ENCODE measurements around the gene SMPD1.
"Not testable (repeated sequence)": the region's sequence is repeated elsewhere in the genome, so short reads cannot be mapped to it uniquely, and the experiment has no call there.

The SMPD1 gene

GRCh38 chr11:6390718-6391469 lies 620 bp downstream of the SMPD1 start:
- DNase-seq, result no peak

- no peak for DNase-seq
These were observed 1.4 kb downstream of the SMPD1 start for GRCh38 chr11:6391537-6392134.

GRCh38 chr11:6392251-6392650 lies 2.0 kb downstream of the SMPD1 start:
- DNase-seq, result not testable (repeated sequence)

GRCh38 chr11:6393989-6394670 lies 3.9 kb downstream of the SMPD1 start:
- no peak for DNase-seq

- no peak for DNase-seq
These were observed 5.3 kb downstream of the SMPD1 start for GRCh38 chr11:6395470-6396060.

GRCh38 chr11:6397156-6397555 lies 6.9 kb downstream of the SMPD1 start:
- no peak for DNase-seq

GRCh38 chr11:6397636-6398035 lies 7.4 kb downstream of the SMPD1 start:
- DNase-seq, result no peak

- no peak for DNase-seq
These were observed 10.4 kb downstream of the SMPD1 start for GRCh38 chr11:6400431-6401345.

- no peak for DNase-seq
These were observed 11.2 kb downstream of the SMPD1 start for GRCh38 chr11:6401464-6401863.

- peak in 1 of 5 experiments; percentile 67 for DNase-seq
These were observed 11.8 kb downstream of the SMPD1 start for GRCh38 chr11:6402061-6402470.

GRCh38 chr11:6402561-6402981 lies 12.3 kb downstream of the SMPD1 start:
- peak in 4 of 5 experiments; percentile 32 to 98 (median 76) for DNase-seq

- no peak for DNase-seq
These were observed 13.3 kb downstream of the SMPD1 start for GRCh38 chr11:6403539-6403938.

- peak in 2 of 5 experiments; percentile 30 to 70 for DNase-seq
These were observed 14.2 kb downstream of the SMPD1 start for GRCh38 chr11:6404342-6405051.

- no peak for DNase-seq
These were observed 14.9 kb downstream of the SMPD1 start for GRCh38 chr11:6405052-6405667.

- no peak for DNase-seq
These were observed 15.6 kb downstream of the SMPD1 start for GRCh38 chr11:6405846-6406245.

- DNase-seq, result no peak
These were observed 16.1 kb downstream of the SMPD1 start for GRCh38 chr11:6406370-6406769.

- no peak for DNase-seq
These were observed 20.6 kb downstream of the SMPD1 start for GRCh38 chr11:6410695-6411430.

- no peak for DNase-seq
These were observed 21.3 kb downstream of the SMPD1 start for GRCh38 chr11:6411594-6412031.

- DNase-seq, result peak in 4 of 5 experiments; percentile 30 to 46 (median 40)
These were observed 23.5 kb downstream of the SMPD1 start for GRCh38 chr11:6413791-6414201.

- DNase-seq, result peak in 1 of 5 experiments; percentile 47
These were observed 24.6 kb downstream of the SMPD1 start for GRCh38 chr11:6414874-6415328.
